ENCODE measurements around the gene ZNF595.
A peak's percentile ranks its signal among the peaks of the same experiment; 100 is the strongest.
"Not testable (repeated sequence)": the region's sequence is repeated elsewhere in the genome, so short reads cannot be mapped to it uniquely, and the experiment has no call there.

ZNF595 gene

DNA sequence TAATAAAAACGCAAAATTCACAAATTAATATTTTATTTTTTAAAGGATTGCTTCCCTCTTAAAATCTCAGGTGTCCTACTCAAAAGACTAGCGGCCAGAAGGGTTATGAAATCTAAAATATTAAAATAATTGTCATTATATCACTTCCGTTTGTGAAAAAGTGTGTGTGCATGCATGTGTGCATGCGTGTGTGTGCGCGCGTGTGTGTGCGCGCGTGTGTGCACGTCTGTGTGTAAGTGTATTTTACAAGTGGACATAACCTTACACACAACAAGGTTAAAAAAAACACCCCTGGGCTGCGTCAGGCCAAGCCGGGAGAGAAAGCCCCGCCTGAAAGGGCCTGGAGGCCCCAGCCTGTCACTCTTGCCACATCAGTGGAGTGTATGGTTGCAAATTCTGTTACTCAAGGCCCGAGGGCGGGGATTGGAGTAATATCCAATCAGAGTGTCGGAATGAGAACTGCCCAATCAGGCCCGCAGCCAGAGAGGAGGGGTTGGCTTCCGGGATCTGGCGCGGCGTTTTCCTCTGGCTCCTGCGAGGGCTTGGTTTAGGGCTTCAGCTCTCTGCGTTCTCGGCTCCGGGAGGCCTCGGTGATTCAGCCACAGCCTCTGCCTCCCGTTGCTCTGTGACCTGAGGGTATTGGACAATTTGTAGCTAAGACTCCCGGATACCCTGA, at the start of gene ZNF595:
Gene ZNF595 (plus strand): TSS at position 518 of the 676 bp plus-strand sequence. CDS start 168 bp downstream, outside the sequence.
- H3K4me3 ChIP-seq (ENCODE audit: low read depth, low read length) = peak within 1 kb of the TSS; percentile 30
- in situ Hi-C loops (cut with HindIII; ENCODE audit: low sequenced_read_pairs); DNase-seq (ENCODE audit: low read depth): not testable (repeated sequence)

DNA sequence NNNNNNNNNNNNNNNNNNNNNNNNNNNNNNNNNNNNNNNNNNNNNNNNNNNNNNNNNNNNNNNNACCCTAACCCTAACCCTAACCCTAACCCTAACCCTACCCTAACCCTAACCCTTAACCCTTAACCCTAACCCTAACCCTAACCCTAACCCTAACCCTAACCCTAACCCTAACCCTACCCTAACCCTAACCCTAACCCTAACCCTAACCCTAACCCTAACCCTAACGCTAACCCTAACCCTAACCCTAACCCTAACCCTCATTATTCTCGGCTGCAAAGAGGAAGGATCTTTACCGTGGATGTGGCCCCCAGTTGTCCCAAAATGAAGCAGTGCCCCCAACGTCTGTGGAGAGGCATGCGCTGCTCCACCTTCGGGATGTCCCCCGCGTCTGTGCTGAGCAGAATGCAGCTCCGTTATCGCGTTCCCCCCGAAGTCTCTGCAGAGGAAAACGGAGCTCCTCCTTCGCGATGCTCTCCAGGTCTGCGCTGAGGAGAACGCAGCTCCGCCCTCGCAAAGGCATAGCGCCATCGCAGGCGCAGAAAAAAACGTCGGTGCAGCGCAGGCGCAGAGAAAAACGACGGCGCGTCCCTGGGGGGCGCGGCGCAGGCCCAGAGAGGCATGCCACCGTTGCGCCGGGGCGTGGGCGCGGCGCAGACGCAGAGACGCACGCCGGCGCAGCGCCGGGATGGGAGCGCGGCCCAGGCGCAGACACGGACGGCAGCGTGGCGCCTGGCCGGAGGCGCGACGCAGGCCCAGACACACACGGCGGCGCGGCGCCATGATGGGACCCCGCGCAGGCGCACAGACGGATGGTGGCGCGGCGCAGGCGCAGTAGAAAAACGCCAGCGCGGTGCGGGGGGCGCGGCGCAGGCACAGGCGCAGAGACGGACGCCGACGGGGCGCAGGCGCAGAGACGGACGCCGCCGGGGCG, 42.9 kb upstream of the ZNF595 start:
- DNase-seq (ENCODE audit: low read depth); H3K4me3 ChIP-seq (ENCODE audit: low read depth, low read length); in situ Hi-C loops (cut with HindIII; ENCODE audit: low sequenced_read_pairs): not testable (repeated sequence)

DNA sequence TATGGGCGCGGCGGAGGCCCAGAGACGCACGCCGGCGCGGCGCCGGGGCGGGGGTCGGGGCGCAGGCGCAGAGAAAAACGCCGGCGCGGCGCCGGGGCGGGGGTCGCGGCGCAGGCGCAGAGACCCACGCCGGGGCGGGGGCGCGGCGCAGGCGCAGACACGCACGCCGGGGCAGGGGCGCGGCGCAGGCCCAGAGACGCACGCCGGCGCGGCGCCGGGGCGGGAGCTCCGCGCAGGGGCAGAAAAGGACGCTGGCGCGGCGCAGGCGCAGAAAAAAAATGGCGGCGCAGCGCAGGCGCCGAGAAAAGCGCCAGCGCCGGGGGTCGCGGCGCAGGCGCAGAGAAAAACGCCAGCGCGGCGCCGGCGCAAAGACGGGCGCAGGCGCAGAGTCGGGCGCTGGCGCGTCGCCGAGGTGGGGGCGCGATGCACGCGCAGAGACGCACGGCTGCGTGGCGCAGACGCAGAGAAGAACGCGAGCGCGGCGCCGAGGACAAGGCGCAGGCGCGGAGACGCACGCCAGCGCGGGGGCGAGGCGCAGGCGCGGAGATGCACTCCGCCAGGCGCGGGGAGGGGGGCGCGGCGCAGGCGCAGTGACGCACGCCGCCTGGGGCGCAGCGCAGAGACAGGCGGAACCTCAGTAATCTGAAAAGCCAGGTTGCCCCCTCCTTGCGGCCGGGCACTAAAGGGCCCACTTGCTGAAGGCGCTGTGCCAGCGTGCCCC, 41.9 kb upstream of the ZNF595 start:
- in situ Hi-C loops (cut with HindIII; ENCODE audit: low sequenced_read_pairs); DNase-seq (ENCODE audit: low read depth): not testable (repeated sequence)

DNA sequence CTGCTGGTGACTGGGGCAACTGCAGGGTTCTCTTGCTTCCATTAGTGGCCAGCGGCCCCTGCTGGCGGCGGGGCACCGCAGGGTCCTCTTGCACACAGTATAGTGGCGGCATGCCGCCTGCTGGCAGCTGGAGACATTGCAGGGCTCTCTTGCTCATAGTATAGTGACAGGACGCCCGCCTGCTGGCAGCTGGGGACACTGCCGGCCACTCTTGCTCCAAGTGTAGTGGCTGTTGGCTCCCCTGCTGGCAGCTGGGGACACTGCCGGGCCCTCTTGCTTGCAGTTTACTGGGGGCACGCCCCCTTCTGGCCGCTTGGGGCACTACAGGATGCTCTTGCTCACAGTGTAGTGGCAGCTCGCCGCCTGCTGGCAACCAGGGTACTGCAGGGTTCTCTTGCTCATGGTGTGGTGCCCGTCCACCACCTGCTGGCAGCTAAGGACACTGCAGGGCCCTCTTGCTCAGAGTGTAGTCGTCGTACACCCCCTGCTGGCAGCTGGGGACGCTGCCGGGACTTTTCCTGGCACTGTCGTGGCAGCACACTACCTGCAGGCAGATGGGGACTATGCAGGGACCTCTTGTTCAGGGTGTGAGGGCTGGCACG, 41.2 kb upstream of the ZNF595 start:
- in situ Hi-C loops (cut with HindIII; ENCODE audit: low sequenced_read_pairs); DNase-seq (ENCODE audit: low read depth): not testable (repeated sequence)

More for the DNA sequence above, 41.9 kb upstream of the ZNF595 start:
- not testable (repeated sequence) for H3K4me3 ChIP-seq (ENCODE audit: low read depth, low read length)

DNA sequence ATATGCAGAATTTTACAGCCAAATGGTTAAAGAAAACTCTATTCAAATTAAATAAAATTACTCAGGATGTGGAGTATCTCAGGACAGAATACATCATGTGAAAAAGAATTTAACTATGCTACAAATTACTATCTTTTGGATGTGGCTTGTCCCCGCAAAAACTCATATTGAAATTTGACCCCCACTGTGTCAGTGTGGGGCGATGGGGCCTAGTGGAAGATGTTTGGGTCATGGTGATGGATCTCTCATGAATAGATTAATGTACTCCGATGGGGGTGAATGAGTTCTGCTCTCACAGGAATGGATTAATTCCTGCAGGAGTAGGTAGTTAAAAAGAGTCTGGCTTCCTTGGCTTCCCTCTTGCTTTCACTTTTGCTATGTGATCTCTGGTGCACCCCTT, 35.0 kb upstream of the ZNF595 start:
- DNase-seq (ENCODE audit: low read depth); H3K4me3 ChIP-seq (ENCODE audit: low read depth, low read length); in situ Hi-C loops (cut with HindIII; ENCODE audit: low sequenced_read_pairs): not testable (repeated sequence)

More for the DNA sequence above, 41.2 kb upstream of the ZNF595 start:
- H3K4me3 ChIP-seq (ENCODE audit: low read depth, low read length) = not testable (repeated sequence)

DNA sequence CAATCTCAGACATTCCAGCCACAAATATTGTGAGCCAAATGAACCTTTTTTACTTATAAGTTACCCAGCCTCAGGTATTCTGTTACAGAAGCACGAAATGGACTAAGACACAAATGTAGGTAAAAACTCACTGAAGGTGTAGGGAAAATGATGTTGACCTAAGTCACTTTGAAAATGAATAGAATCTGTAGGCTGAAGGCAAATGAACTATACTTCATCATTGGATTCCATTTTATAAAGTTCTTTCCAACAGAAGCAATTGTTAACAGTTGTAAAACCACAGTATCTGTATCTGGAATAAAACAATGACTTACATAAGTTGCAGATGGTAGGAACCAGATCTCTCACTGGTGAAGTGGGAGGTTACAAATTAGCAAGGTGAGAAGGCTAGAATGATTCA, 34.5 kb upstream of the ZNF595 start:
- H3K4me3 ChIP-seq (ENCODE audit: low read depth, low read length); in situ Hi-C loops (cut with HindIII; ENCODE audit: low sequenced_read_pairs); DNase-seq (ENCODE audit: low read depth): not testable (repeated sequence)

DNA sequence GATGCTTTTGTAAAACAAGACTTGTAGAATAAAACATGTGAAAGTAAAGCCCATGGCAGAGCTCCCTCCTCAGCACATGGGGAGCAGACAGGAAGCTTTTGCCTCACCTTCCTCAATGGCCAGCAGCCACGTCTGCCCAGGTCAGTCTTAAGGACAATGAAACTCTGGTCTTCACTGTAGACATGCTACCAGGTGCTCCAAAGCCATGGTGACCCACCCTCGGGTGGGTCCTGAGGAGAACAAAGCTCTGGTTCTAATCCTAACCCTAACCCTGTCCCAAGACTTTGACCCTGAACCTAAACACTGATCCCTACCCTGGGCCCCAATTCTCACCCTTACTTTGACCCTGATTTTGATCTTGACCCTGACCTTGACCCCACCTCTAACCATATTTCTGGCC, 30.2 kb upstream of the ZNF595 start:
- H3K4me3 ChIP-seq (ENCODE audit: low read depth, low read length); in situ Hi-C loops (cut with HindIII; ENCODE audit: low sequenced_read_pairs); DNase-seq (ENCODE audit: low read depth): not testable (repeated sequence)

DNA sequence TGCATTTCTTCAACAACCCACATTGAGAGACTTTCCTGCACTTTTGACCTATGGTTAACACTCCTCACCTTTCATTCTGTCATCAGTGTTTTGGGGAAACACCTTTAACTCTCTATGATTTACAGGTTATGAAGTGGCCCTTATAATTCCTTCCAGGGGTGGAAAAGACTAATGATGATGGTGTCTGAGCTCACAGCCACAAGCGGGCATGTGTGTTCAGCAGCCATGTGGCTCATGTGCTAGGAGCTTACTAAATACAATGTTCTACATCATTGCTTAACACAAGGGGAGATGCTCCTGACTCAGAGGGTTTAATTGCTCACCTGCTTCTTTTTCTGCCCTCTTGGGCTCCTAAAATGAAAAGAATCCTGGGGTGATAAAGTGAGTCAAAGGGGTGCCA, 28.8 kb upstream of the ZNF595 start:
- in situ Hi-C loops (cut with HindIII; ENCODE audit: low sequenced_read_pairs); H3K4me3 ChIP-seq (ENCODE audit: low read depth, low read length); DNase-seq (ENCODE audit: low read depth): not testable (repeated sequence)

DNA sequence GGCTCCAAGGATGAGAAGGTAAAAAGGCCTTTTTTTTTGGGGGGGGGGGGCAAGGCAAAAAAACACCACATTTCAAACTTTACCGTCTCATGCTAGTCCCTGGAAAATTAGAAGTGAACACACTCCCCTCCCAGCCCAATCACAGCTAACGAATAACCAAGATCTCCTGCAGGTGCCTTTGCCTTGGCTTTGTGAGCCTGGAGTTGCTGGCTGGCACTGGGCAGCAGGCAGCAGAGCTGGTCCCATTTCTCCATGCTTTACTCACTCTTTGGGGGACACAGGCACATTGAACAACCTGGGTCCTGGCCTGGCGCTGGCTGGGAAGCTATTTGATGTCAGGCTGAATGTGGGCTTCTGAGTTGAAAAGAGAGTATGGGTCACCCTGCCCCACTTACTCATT, 25.6 kb upstream of the ZNF595 start:
- DNase-seq (ENCODE audit: low read depth); in situ Hi-C loops (cut with HindIII; ENCODE audit: low sequenced_read_pairs); H3K4me3 ChIP-seq (ENCODE audit: low read depth, low read length): not testable (repeated sequence)

DNA sequence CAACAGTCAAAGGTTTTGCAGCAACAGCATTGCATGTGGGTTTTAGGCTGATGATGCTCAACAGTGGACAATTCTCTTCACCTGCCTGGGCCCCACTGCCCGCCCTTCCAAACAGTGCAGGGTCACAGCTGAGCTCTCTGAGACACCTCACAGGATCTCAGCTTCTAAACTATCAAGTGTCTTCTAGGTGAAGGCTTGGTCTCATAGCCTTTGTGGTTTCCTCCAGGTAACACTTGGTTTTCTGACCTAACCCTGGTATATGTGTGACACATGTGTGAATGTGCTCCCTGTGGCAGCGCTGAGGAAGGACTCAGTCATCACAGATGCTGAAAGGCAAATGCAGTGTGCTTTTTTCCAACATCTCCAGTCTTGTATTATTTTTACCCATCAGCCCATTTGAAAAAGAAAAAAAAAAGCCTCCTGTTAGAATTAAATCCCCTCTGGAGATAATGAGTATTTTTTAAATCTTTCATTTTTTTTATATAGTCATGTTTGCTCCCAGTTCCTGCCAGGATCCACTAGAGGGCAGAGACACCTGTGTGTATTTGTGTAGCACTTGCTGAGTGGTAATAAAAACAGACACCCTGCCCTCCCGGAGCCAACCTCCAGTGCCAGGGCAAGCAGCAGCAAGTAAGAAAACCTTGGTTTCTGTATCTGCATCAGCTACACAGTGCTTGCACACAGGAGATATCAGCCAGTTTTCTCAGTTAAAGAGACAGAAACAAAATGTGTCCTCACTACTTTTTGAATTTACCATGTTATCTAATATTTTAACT, 24.2 kb upstream of the ZNF595 start:
- in situ Hi-C loops (cut with HindIII; ENCODE audit: low sequenced_read_pairs); DNase-seq (ENCODE audit: low read depth); H3K4me3 ChIP-seq (ENCODE audit: low read depth, low read length): not testable (repeated sequence)

DNA sequence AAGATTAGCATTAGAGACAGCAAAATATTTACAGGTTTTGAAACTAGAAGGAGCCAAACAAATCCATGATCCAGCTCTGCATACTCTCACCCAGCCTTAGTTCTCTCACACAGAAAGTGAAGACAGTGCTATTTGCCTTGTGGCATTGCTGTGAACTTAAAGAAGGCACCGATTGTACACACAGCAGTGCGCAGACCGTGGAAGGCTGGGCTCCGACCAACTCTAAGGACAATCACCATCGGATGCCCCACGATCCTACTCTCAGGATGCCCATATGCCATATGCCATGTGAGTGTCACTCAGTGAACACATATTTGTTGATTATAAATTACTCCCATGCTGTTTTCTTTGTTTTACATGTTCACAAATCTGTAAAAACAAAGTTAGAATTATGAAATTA, 19.8 kb upstream of the ZNF595 start:
- H3K4me3 ChIP-seq (ENCODE audit: low read depth, low read length); DNase-seq (ENCODE audit: low read depth); in situ Hi-C loops (cut with HindIII; ENCODE audit: low sequenced_read_pairs): not testable (repeated sequence)

DNA sequence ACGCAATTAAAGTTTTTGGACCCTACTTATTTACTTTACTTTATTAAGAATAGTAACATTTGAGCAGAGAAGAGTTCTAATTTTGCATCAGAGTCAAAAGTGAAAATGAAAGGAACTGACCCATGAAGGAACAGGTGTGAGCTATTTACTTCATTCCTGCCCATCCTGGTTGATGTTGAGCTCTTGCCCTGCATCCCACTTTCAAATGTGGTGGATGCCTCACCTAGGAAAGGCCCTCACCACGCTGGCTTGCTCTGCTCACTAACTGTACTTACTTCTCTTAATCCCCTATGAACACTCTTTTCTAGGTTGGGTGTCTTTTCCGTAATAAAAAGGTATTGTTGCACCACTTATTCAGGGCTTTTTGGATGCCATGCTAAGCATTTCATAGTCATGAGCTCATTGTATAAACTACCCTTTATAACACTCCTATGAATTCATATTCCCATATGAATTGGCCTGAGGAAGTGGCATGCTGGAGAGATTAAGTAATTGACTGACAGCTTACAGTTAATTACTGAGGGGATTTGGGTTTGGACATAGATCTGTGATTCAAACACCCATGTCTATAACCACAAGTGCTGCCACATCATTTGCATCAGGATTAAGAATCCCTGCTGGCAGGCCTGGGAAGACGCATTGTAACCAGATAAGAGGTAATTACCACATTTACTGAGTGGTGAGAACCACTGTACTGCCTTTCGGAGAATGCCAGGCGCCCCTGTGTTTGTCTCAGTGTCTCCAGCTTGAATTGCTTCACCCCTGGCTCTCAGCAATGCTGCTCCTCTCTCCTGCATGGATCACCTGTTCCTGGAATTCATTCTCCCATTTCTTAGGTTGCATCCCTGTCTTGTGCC, 16.3 kb upstream of the ZNF595 start:
- in situ Hi-C loops (cut with HindIII; ENCODE audit: low sequenced_read_pairs); H3K4me3 ChIP-seq (ENCODE audit: low read depth, low read length); DNase-seq (ENCODE audit: low read depth): not testable (repeated sequence)

DNA sequence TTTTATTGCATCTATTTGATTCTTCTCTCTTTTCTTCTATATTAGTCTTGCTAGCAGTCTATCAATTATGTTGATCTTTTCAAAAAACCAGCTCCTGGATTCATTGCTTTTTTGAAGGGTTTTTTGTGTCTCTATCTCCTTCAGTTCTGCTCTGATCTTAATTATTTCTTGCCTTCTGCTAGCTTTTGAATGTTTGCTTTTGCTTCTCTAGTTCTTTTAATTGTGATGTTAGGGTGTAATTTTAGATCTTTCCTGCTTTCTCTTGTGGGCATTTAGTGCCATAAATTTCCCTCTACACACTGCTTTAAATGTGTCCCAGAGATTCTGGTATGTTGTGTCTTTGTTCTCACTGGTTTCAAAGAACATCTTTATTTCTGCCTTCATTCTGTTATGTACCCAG, 14.9 kb upstream of the ZNF595 start:
- H3K4me3 ChIP-seq (ENCODE audit: low read depth, low read length); DNase-seq (ENCODE audit: low read depth); in situ Hi-C loops (cut with HindIII; ENCODE audit: low sequenced_read_pairs): not testable (repeated sequence)

DNA sequence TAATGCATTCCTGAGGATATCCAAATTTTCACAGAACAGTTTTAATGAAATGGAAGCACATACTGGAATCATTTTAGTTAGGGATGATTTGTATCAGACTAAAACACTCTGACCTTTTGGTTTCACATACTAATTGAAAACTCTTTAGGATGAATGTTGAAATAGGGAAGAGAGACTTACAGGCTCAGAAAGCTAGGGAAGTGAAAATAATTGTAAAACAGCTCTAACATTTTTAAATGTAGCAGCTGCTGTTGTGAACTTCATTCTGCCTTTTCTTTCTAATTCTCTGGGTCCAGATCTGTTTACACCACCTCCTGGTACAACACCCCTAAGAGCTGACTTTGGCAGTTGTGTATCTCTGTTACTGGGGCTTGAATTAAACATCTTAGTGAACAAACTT, 9.7 kb upstream of the ZNF595 start:
- DNase-seq (ENCODE audit: low read depth); H3K4me3 ChIP-seq (ENCODE audit: low read depth, low read length); in situ Hi-C loops (cut with HindIII; ENCODE audit: low sequenced_read_pairs): not testable (repeated sequence)

DNA sequence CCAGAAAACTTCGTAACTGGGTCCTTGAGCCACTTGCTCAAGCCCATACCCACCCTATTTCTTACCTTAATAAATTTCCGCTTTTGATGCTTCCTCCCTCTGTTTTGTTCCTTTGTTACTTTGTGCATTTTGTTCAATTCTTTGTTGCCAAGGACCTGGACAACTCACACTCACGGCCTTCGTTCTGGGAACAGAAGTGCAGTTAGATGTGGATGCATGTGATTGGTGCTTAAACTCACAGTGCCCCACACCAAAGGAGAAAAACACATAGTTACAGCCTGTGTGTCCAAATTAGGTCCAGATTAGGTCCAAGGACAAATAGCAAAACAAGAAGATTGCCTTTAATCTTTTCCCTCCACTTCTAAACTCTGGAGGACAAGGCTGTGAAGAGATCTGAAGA, 1.9 kb upstream of the ZNF595 start:
- in situ Hi-C loops (cut with HindIII; ENCODE audit: low sequenced_read_pairs); H3K4me3 ChIP-seq (ENCODE audit: low read depth, low read length); DNase-seq (ENCODE audit: low read depth): not testable (repeated sequence)
